Left lobe of liver (tissue), 2 donors: ENCODE data around the gene SRRM1. TPM values are rescaled to one million over a fixed set of nuclear protein-coding genes. Genes with fewer than 3 reads are reported as not detected.
"Not testable (repeated sequence)": the region's sequence is repeated elsewhere in the genome, so short reads cannot be mapped to it uniquely, and the experiment has no call there.

Experiments used
- ATAC-seq: fragments of 200-7000 bp; cut with Tn5 transposase; one replicate; pipeline ENCODE4 v1.9.1; 2020; ENCODE audit warnings: mild to moderate bottlenecking, moderate library complexity
- DNase-seq: peaks from one replicate; pipeline ENCODE4 v3.0.0-alpha.2; 2020; ENCODE audit warnings: low spot score
- total RNA-seq: library from RNA; stranded (reverse); gene quantifications from one replicate; pipeline ENCODE4 v1.2.1, GENCODE V29; 2021
- donor health status: DM: no; HTN: no; CAD: no; lungs with moderate emphysema.
- donor health status: DM: no; HTN: yes; CAD: no.

The SRRM1 gene
- total RNA-seq, 1 donor from 2014 or later, result 43.7 TPM

- no peak for ATAC-seq
These were observed 1.4 kb upstream of the SRRM1 start for GRCh38 chr1:24641646-24642151.

GRCh38 chr1:24643363-24644099 is 429 bp downstream of the SRRM1 start:
- peak; percentile 27 for ATAC-seq
- peak; percentile 68 for DNase-seq

More at GRCh38 chr1:24641646-24642151, 1.4 kb upstream of the SRRM1 start:
- peak; percentile 54 for DNase-seq

- DNase-seq (peak; percentile 50), ATAC-seq (no peak)
These were observed 940 bp downstream of the SRRM1 start for GRCh38 chr1:24644100-24644384.

DNA sequence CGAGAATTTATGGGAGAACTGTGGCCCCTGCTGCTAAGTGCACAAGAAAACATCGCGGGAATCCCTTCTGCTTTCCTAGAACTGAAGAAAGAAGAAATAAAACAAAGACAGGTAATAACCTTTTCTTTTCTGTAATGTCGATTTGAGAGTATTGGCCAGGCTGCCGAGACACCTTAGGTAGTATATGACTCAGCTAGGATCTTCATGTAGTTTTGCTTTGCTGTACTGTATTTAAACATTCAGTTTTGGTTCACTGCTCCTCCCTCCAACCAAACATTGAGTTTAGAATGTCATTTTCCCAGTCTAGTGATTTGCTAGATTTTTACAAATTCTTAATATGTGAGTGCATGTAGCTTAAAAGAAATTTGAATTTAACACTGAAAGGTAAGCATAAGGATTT is 5.8 kb downstream of the SRRM1 start:
- ATAC-seq (no peak), DNase-seq (no peak)

- no peak for DNase-seq
- no peak for ATAC-seq
These were observed 9.3 kb downstream of the SRRM1 start for GRCh38 chr1:24652382-24652781.

- ATAC-seq, result no peak
These were observed 10.9 kb downstream of the SRRM1 start for GRCh38 chr1:24654010-24654409.

DNA sequence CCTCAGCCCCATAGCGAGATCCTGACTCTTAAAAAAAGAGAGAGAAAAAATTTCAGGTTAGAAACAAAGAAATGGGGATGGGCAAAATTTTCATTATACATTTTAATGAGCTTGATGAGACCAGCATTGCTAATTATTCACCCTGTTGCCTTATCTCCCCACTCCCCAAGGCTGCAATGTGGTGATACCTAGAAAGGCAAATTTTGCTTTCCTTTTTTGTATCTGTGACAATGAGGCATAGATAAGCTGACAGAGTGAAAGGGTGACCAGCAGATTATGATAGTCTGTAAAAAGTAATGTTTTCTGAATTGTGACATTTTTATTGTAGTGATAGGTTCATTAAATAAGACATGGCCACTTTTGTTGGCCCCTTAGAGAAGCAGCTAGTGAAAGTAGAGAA is 12.9 kb downstream of the SRRM1 start:
- DNase-seq, result no peak
- no peak for ATAC-seq

More at GRCh38 chr1:24654010-24654409, 10.9 kb downstream of the SRRM1 start:
- DNase-seq, result no peak

- no peak for DNase-seq
- peak; percentile 14 for ATAC-seq
These were observed 14.7 kb downstream of the SRRM1 start for GRCh38 chr1:24657781-24658180.

DNA sequence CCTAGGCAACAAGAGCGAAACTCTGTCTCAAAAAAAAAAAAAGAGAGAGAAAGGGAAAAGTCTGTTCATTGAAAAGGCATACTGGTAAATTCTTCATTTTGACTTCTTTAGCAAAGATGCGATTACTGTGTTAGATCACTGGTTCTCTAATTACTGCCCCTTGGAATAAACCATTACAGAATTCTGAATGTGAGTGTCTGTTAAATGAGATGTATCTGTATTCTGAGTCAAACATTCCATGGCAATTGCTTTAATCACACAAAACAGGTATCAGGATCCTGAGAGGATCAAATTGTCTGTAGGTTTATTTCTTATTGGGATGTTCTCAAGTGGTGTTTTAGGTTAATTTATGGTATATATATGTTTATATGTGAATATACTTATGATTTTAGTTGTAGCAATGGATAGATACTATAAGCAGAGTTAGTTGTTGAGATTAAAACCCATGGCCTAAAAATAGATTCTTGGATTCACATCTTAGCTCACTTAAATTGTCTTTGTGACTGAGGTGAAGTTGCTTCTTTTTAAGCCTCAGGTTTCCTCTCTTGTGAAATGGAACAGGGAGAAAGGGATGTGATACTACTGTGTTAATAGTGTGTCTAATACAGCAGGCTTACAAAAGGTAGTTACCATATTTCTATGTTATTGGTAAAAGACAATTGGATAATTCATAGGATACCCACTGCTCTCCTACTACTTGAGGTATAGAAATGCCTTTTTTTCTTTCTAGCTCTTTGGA is 16.2 kb downstream of the SRRM1 start:
- DNase-seq, result no peak
- ATAC-seq, result no peak

- DNase-seq (no peak), ATAC-seq (no peak)
These were observed 17.0 kb downstream of the SRRM1 start for GRCh38 chr1:24659993-24660665.

DNA sequence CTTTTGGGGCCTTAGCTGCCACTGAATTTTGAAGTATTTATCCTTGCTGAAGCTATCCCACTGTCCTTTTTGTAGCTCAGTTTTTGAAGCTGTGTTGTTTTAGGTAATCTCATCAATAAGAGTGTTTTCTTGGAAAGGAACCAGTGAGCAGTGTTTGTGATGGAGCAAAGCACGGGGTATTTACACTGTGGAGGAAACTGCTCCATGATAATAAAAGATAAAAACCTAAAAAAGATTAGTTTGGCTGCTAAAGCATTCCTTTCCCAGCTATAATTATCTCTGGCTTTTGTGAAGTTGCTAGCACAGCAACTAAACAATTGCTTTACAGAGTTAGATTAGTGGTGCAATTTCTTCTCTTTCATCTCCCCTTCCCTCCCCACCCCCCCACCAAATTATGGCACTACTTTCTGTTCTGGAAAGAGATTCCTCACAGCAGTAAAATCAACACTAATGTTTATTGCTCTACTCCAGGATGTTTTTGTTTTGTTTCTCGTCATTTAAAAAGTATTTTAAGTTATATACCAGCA is 21.5 kb downstream of the SRRM1 start:
- DNase-seq (no peak), ATAC-seq (peak; percentile 26)

DNA sequence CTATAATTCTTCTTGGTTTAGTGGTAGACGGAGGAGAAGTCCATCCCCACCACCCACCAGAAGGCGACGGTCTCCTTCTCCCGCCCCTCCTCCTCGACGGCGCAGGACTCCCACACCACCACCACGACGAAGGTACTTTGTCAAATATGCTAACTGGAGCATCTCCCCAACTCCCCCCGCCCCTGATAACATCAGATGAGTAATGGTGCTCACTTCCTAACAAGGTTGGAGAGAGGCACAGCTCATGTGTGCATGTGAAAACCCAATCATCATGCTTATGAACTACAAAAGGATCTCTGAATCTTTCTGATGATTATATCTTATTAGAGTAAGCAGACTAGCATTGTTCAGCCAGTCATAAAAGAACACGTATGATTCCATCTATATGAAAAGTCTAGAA is 23.7 kb downstream of the SRRM1 start:
- no peak for ATAC-seq
- no peak for DNase-seq

DNA sequence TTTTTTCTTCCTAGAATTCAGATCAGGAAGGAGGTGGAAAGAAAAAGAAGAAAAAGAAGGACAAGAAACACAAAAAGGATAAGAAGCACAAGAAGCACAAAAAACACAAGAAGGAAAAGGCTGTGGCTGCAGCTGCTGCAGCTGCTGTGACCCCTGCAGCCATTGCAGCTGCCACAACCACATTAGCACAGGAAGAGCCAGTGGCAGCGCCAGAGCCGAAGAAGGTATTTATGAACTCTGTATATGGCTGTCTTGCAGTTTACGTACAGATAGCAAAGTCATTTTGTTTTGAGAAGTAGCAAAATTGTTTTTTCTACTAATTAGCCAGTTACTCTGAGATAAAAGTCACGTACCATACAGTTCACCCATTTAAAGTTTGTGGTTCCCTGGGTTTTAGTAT is 28.3 kb downstream of the SRRM1 start:
- not testable (repeated sequence) for ATAC-seq, DNase-seq

- DNase-seq, result not testable (repeated sequence)
- peak; percentile 86 for ATAC-seq
These were observed 29.6 kb downstream of the SRRM1 start for GRCh38 chr1:24672686-24673085.

- ATAC-seq (no peak), DNase-seq (no peak)
These were observed 30.2 kb downstream of the SRRM1 start for GRCh38 chr1:24673341-24673740.

DNA sequence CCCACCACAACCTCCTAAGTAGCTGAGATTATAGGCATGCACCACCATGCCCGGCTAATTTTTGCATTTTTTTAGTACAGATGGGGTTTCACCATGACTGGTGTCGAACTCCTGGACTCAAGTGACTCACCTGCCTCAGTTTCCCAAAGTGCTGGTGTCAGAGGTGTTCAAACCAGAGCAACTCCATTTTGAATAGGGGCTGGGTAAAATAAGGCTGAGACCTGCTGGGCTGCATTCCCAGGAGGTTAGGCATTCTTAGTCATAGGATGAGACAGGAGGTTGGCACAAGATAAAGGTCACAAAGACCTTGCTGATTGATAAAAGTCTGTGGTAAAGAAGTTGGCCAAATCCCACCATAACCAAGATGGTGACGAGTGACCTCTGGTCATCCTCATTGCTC is 35.3 kb downstream of the SRRM1 start:
- not testable (repeated sequence) for DNase-seq, ATAC-seq

GRCh38 chr1:24679725-24680124 is 36.6 kb downstream of the SRRM1 start:
- DNase-seq (no peak), ATAC-seq (no peak)

DNA sequence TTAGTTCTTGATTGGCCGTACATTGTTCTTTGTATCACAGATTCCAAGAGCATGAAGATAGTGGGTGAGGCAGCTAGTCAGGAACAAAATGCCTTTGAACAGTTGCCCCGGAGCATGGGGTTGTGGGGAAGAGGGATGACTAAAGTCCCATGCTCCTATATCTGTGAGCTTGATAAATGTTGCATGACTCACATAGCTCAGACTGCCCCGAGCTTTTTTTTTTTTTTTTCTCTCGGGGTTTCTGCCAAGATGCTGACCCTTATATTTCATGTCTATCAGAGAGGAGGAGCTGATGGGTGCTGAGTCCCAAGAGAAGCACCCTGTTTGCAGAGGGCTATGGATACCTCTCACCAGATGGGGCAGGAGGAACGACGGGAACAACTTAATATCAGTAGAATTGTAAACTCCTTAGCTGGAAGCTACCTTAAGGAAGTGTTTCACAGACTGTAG is 40.6 kb downstream of the SRRM1 start:
- no peak for DNase-seq
- no peak for ATAC-seq

DNA sequence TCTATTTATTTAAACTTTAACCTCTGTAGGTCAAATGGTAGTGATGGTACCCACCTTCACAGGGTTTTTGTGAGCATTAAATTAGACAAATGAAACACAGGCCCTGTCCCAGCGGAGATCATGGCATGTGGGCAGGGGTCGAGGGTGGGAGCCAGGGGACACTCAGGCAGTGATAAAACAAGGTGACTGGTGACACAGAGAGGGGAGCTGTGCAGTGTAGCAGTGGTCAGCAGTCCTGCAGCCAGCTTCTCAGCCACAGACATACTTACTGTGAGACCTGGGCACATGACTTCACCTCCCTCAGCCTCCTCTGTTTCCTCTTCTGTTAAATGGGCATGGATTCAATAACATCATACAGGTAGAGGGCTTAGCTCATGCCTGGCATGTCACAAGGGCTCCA is 44.9 kb downstream of the SRRM1 start:
- DNase-seq (no peak), ATAC-seq (no peak)

GRCh38 chr1:24688621-24689195 is 45.6 kb downstream of the SRRM1 start:
- DNase-seq (peak; percentile 72), ATAC-seq (peak; percentile 99)

GRCh38 chr1:24691051-24691450 is 47.9 kb downstream of the SRRM1 start:
- no peak for ATAC-seq
- no peak for DNase-seq
